H1 (cell line): Measurements from ENCODE around the gene CENPX.

Source experiments
- ASH2L ChIP-seq: fragments of 200-600, 300-600 bp; sonication (generic); IDR thresholded peaks from one replicate; pipeline ENCODE4 v1.7.1; 2017; ENCODE audit warnings: low read length
- GABPA ChIP-seq: IDR thresholded peaks from 2 replicates; pipeline ENCODE4 v1.6.1; 2011; ENCODE audit warnings: mild to moderate bottlenecking, low read length, moderate library complexity, borderline replicate concordance; ENCODE audit not compliant: insufficient read depth
- HDAC6 ChIP-seq: IDR thresholded peaks from one replicate; pipeline ENCODE4 v1.7.1; 2012; ENCODE audit warnings: low read depth, mild to moderate bottlenecking, inconsistent platforms, low read length, moderate library complexity

GRCh38 chr17:82031885-82032627, 9.4 kb upstream of the CENPX start:
- TF ChIP-seq GABPA (no peak), ASH2L (no peak), HDAC6 (no peak)
